HCT116 (cell line): Measurements from ENCODE around the gene SDK2. TPM values are rescaled to one million over a fixed set of nuclear protein-coding genes. Genes with fewer than 3 reads are reported as not detected.

ENCODE experiments used
- ATAC-seq: fragments of 200-7000 bp; cut with Tn5 transposase; 2 replicates; pipeline ENCODE4 v1.9.1; 2020; ENCODE audit warnings: mild to moderate bottlenecking, moderate library complexity
- BruUV-seq: library from RNA; stranded (reverse); fragments of 400-500 nt; replicated peaks from 2 replicates; lab custom pipeline; 2021; lab: Mats Ljungman, UMichigan
- CTCF ChIA-PET: fragments of 300-600 bp; sonication (Branson Sonifier 250); formaldehyde crosslinking; loops from one replicate; lab custom pipeline; 2021; ENCODE audit warnings: antibody characterized with exemption; lab: Charles Lee
- POLR2A ChIA-PET: fragments of 300-600, 350-600 bp; sonication (Branson Sonifier 250); formaldehyde crosslinking; loops from one replicate; lab custom pipeline; 2021; ENCODE audit warnings: antibody characterized with exemption; lab: Charles Lee
- RAD21 ChIA-PET, 2 experiments: fragments of 300-600 bp; sonication (Branson Sonifier 250); formaldehyde crosslinking; loops; one replicate each; lab custom pipeline; 2023; ENCODE audit warnings: low total read pairs in 2 of 2; ENCODE audit not compliant: uncharacterized antibody in 2 of 2, unreplicated experiment in 2 of 2, low non-redundant PET in 1 of 2; lab: Charles Lee
- DNase-seq: peaks from one replicate; pipeline ENCODE4 v3.0.0-alpha.2; 2010; ENCODE audit warnings: low read depth, low spot score
- H2AFZ ChIP-seq: fragments of 200-600 bp; shearing (Covaris generic), sonication (generic); 2 replicates; pipeline ENCODE4 v1.6.1; 2017; ENCODE audit warnings: low read depth, mixed run types, mixed read lengths, antibody characterized with exemption, low read length; ENCODE audit not compliant: poor library complexity, severe bottlenecking
- H3K27ac ChIP-seq: 2 replicates; pipeline ENCODE4 v1.5.1; 2012; ENCODE audit warnings: low read depth, low read length
- H3K27me3 ChIP-seq: fragments of 200-600 bp; sonication (generic); 2 replicates; pipeline ENCODE4 v1.6.1; 2016; ENCODE audit warnings: mixed run types, low read length, mixed read lengths; ENCODE audit not compliant: insufficient read depth
- H3K36me3 ChIP-seq, 2 experiments: fragments of 200-500 bp in 1 of 2; fragments of 200-600 bp in 1 of 2; sonication (Bioruptor generic) in 1 of 2; sonication (generic) in 1 of 2; 2 replicates each; pipeline versions ENCODE4 v1.5.1 to v1.6.1; 2014 to 2016; ENCODE audit warnings: low read length in 2 of 2, inconsistent platforms in 1 of 2, mixed read lengths in 1 of 2, mixed run types in 1 of 2; ENCODE audit not compliant: insufficient read depth in 2 of 2, control insufficient read depth in 1 of 2
- H3K4me1 ChIP-seq, 2 experiments: fragments of 200-600 bp in 1 of 2; sonication (generic) in 1 of 2; 2 replicates each; pipeline versions ENCODE4 v1.5.1 to v1.6.1; 2012 to 2017; ENCODE audit warnings: low read length in 2 of 2, inconsistent platforms in 1 of 2, mild to moderate bottlenecking in 1 of 2, mixed read lengths in 1 of 2, mixed run types in 1 of 2, moderate library complexity in 1 of 2; ENCODE audit not compliant: insufficient read depth in 2 of 2, control insufficient read depth in 1 of 2
- H3K4me2 ChIP-seq: fragments of 200-600 bp; sonication (generic); 2 replicates; pipeline ENCODE4 v1.6.1; 2017; ENCODE audit warnings: mixed run types, low read length, mixed read lengths
- H3K4me3 ChIP-seq, 2 experiments: fragments of 200-600 bp in 1 of 2; sonication (generic) in 1 of 2; replicated peaks in 1 of 2; 2 replicates each; pipeline ENCODE4 v1.5.1; 2011 to 2016; ENCODE audit warnings: low read length in 2 of 2, control low read depth in 1 of 2, low read depth in 1 of 2, mild to moderate bottlenecking in 1 of 2, mixed read lengths in 1 of 2, mixed run types in 1 of 2
- H3K79me2 ChIP-seq: fragments of 200-600 bp; sonication (generic); 2 replicates; pipeline ENCODE4 v1.6.1; 2017; ENCODE audit warnings: mild to moderate bottlenecking, mixed run types, low read length, moderate library complexity, mixed read lengths; ENCODE audit not compliant: insufficient read depth
- H3K9ac ChIP-seq: fragments of 200-600 bp; sonication (generic); 2 replicates; pipeline ENCODE4 v1.6.1; 2016; ENCODE audit warnings: low read length, mixed read lengths
- H3K9me2 ChIP-seq: fragments of 200-600 bp; sonication (generic), shearing (Covaris generic); 2 replicates; pipeline ENCODE4 v1.6.1; 2017; ENCODE audit warnings: mixed run types, mild to moderate bottlenecking, moderate library complexity; ENCODE audit not compliant: insufficient read depth
- H3K9me3 ChIP-seq, 2 experiments: fragments of 200-500 bp in 1 of 2; fragments of 200-600 bp in 1 of 2; sonication (Bioruptor generic) in 1 of 2; sonication (generic) in 1 of 2; 2 replicates each; pipeline ENCODE4 v1.6.1; 2014 to 2017; ENCODE audit warnings: low read length in 2 of 2, mixed read lengths in 2 of 2, inconsistent platforms in 1 of 2, low read depth in 1 of 2, mild to moderate bottlenecking in 1 of 2, mixed run types in 1 of 2, moderate library complexity in 1 of 2; ENCODE audit not compliant: control insufficient read depth in 1 of 2, insufficient read depth in 1 of 2
- H4K20me1 ChIP-seq: fragments of 200-600 bp; sonication (generic), shearing (Covaris generic); 2 replicates; pipeline ENCODE4 v1.6.1; 2017; ENCODE audit warnings: mixed run types, mild to moderate bottlenecking, moderate library complexity; ENCODE audit not compliant: insufficient read depth
- CBX3 ChIP-seq: IDR thresholded peaks from 2 replicates; pipeline ENCODE4 v1.6.1; 2012; ENCODE audit warnings: low read depth
- EGR1 ChIP-seq: IDR thresholded peaks from 2 replicates; pipeline ENCODE4 v1.6.1; 2012; ENCODE audit warnings: low read depth
- SIN3A ChIP-seq: IDR thresholded peaks from 2 replicates; pipeline ENCODE4 v1.6.1; 2012; ENCODE audit warnings: low read depth
- SRF ChIP-seq: IDR thresholded peaks from 2 replicates; pipeline ENCODE4 v1.6.1; 2012; ENCODE audit warnings: low read depth
- YY1 ChIP-seq: IDR thresholded peaks from 2 replicates; pipeline ENCODE4 v1.6.1; 2011; ENCODE audit warnings: low read length, low read depth, moderate library complexity, mild to moderate bottlenecking; ENCODE audit not compliant: insufficient replicate concordance; ENCODE audit errors: extremely low read depth
- intact Hi-C: fragments of 100-400 bp; cut with micrococcal nuclease; formaldehyde crosslinking; loops from 2 replicates; pipeline ENCODE4 v1.10.0; 2022
- total RNA-seq: library from RNA; stranded (reverse); gene quantifications from one replicate; pipeline ENCODE4 v1.2.1, GENCODE V29; 2021; ENCODE audit not compliant: unreplicated experiment
- TF ChIP-seq, protein P1 (sequence below): IDR thresholded peaks from 2 replicates; pipeline ENCODE4 v1.6.1; 2012
- TF ChIP-seq, protein P2 (sequence below): IDR thresholded peaks from 2 replicates; pipeline ENCODE4 v1.6.1; 2012
- TF ChIP-seq, protein P3 (sequence below), 3 experiments: fragments of 200-600 bp in 1 of 3; sonication (generic) in 1 of 3; IDR thresholded peaks in 2 of 3; conservative IDR thresholded peaks in 1 of 3; 2 replicates each; pipeline ENCODE4 v1.5.1; 2012 to 2017; ENCODE audit warnings: low read depth in 2 of 3, low read length in 2 of 3, antibody characterized with exemption in 1 of 3, borderline replicate concordance in 1 of 3, control low read depth in 1 of 3, mild to moderate bottlenecking in 1 of 3, mixed read lengths in 1 of 3, mixed run types in 1 of 3, moderate library complexity in 1 of 3; ENCODE audit not compliant: insufficient read depth in 1 of 3
- TF ChIP-seq, protein P4 (sequence below): IDR thresholded peaks from 2 replicates; pipeline ENCODE4 v1.6.1; 2011; ENCODE audit warnings: mild to moderate bottlenecking, low read length, moderate library complexity; ENCODE audit not compliant: insufficient replicate concordance; ENCODE audit errors: extremely low read depth

Gene SDK2
- total RNA-seq, 1 experiment from 2014 or later = 0.10 TPM

DNA sequence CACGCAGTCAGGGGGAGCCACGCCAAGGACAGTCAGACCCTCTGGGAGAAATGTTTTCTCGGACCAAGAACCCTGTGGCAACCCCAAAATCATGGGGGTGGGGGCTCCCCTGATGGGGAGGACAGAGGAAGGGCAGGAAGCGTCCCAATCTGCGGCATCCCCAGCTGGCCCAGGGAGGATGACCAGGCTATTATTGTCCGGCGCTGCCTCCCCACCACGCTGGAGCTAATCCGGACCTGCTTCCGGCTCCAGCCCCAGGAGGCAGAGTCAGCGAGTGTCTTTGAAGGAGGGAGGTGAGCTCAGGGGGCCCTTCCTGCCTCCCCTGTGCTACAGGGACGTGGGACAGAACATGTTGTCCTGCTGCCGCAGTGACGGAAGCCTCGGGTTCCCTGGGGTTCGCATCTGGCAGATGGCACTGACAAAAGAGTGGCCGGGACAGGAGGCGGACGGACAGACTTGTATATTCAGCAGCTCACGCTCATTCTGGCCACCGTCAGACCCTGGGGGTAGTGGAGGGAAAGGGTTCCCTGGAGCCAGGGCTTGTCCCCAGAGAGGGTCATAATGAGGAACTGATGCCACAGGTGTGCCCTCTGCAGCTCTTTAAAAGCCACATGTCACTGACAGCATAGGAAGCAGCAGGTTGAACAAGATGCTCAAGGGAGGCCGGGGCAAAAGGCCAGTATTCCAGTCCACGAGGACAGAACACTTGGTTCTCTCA is 278.2 kb downstream of the SDK2 start:
- H3K9me2 ChIP-seq = no peaks in the 10 kb centered on the region
- DNase-seq (no peak), ATAC-seq (no peak)
- no peak overlapping the region for H3K9ac ChIP-seq
- no peak overlapping the region for H3K4me3 ChIP-seq
- BruUV-seq = no TSS peak
- H3K4me1 ChIP-seq = peaks cover 0 to 8% of the 10 kb centered on the region in 2 experiments; a peak in 1 of 4 replicates
- POLR2A ChIA-PET = no interaction called here
- no peak overlapping the region for H2AFZ ChIP-seq
- CTCF ChIA-PET = interaction anchor here (0.6 to 1.3 kb wide), 3 partner anchors 10 to 1045 kb away, joined by 3 to 5 read pairs (median 3); no protein-coding TSS in a partner anchor
- H4K20me1 ChIP-seq = no peaks in the 10 kb centered on the region
- no peak overlapping the region for H3K4me2 ChIP-seq
- intact Hi-C loops = no loop called here
- no peaks in the 10 kb centered on the region for H3K36me3 ChIP-seq
- TF ChIP-seq CBX3 = no peak
- no peak for TF ChIP-seq YY1
- no peak for TF ChIP-seq SRF
- TF ChIP-seq, protein P1, sequence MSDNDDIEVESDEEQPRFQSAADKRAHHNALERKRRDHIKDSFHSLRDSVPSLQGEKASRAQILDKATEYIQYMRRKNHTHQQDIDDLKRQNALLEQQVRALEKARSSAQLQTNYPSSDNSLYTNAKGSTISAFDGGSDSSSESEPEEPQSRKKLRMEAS = no peak
- TF ChIP-seq, protein P2, sequence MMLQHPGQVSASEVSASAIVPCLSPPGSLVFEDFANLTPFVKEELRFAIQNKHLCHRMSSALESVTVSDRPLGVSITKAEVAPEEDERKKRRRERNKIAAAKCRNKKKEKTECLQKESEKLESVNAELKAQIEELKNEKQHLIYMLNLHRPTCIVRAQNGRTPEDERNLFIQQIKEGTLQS = no peak
- TF ChIP-seq, protein P3, sequence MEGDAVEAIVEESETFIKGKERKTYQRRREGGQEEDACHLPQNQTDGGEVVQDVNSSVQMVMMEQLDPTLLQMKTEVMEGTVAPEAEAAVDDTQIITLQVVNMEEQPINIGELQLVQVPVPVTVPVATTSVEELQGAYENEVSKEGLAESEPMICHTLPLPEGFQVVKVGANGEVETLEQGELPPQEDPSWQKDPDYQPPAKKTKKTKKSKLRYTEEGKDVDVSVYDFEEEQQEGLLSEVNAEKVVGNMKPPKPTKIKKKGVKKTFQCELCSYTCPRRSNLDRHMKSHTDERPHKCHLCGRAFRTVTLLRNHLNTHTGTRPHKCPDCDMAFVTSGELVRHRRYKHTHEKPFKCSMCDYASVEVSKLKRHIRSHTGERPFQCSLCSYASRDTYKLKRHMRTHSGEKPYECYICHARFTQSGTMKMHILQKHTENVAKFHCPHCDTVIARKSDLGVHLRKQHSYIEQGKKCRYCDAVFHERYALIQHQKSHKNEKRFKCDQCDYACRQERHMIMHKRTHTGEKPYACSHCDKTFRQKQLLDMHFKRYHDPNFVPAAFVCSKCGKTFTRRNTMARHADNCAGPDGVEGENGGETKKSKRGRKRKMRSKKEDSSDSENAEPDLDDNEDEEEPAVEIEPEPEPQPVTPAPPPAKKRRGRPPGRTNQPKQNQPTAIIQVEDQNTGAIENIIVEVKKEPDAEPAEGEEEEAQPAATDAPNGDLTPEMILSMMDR (IDR thresholded peaks at IDR 0.05 in 2 of 3, conservative IDR thresholded peaks at IDR 0.05 in 1 of 3; ENCODE audit: borderline replicate concordance in 1 of 3, insufficient read depth in 1 of 3, low read depth in 2 of 3, low read length in 2 of 3) = no peak
- no peak for TF ChIP-seq SIN3A
- TF ChIP-seq, protein P4, sequence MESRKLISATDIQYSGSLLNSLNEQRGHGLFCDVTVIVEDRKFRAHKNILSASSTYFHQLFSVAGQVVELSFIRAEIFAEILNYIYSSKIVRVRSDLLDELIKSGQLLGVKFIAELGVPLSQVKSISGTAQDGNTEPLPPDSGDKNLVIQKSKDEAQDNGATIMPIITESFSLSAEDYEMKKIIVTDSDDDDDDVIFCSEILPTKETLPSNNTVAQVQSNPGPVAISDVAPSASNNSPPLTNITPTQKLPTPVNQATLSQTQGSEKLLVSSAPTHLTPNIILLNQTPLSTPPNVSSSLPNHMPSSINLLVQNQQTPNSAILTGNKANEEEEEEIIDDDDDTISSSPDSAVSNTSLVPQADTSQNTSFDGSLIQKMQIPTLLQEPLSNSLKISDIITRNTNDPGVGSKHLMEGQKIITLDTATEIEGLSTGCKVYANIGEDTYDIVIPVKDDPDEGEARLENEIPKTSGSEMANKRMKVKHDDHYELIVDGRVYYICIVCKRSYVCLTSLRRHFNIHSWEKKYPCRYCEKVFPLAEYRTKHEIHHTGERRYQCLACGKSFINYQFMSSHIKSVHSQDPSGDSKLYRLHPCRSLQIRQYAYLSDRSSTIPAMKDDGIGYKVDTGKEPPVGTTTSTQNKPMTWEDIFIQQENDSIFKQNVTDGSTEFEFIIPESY = no peak
- no peak for TF ChIP-seq EGR1
- TF ChIP-seq, all 23 proteins: peak for 0
- Histone ChIP-seq H3K9me3 (no peaks in the 10 kb centered on the region), H3K79me2 (no peaks in the 10 kb centered on the region), H3K27me3 (peaks cover 2% of the 10 kb centered on the region; the same call in 1 of the 2 replicates), H3K27ac (no peak overlapping the region)
- RAD21 ChIA-PET = no interaction called here
